Osteoblast (primary cell): ENCODE data around the gene TTC28. TPM values are rescaled to one million over a fixed set of nuclear protein-coding genes. Genes with fewer than 3 reads are reported as not detected.
"Not testable (repeated sequence)": the region's sequence is repeated elsewhere in the genome, so short reads cannot be mapped to it uniquely, and the experiment has no call there.

ENCODE experiments used
- DNase-seq: peaks from one replicate; pipeline ENCODE4 v3.0.0; 2011; ENCODE audit warnings: low spot score, mixed read lengths; ENCODE audit not compliant: insufficient read length; ENCODE audit errors: missing footprints
- H2AFZ ChIP-seq: 2 replicates; pipeline ENCODE4 v1.6.0; 2011; ENCODE audit warnings: mild to moderate bottlenecking, low read length
- H3K27ac ChIP-seq: 2 replicates; pipeline ENCODE4 v1.5.1; 2011; ENCODE audit warnings: mild to moderate bottlenecking, low read depth, low read length, moderate library complexity
- H3K27me3 ChIP-seq: 2 replicates; pipeline ENCODE4 v1.6.0; 2012; ENCODE audit warnings: mild to moderate bottlenecking, control low read depth, inconsistent platforms, low read length, moderate library complexity; ENCODE audit not compliant: insufficient read depth
- H3K36me3 ChIP-seq: 2 replicates; pipeline ENCODE4 v1.5.1; 2011; ENCODE audit warnings: mild to moderate bottlenecking, low read length, control low read depth, moderate library complexity; ENCODE audit not compliant: insufficient read depth
- H3K4me1 ChIP-seq: 2 replicates; pipeline ENCODE4 v1.5.1; 2011; ENCODE audit warnings: mild to moderate bottlenecking, low read length, control low read depth, moderate library complexity; ENCODE audit not compliant: insufficient read depth
- H3K4me2 ChIP-seq: 2 replicates; pipeline ENCODE4 v1.6.0; 2011; ENCODE audit warnings: mild to moderate bottlenecking, low read length; ENCODE audit not compliant: insufficient read depth
- H3K4me3 ChIP-seq: fragments of 200-600 bp; sonication (generic); 3 replicates; pipeline ENCODE4 v1.5.1; 2012; ENCODE audit warnings: mild to moderate bottlenecking, low read length, inconsistent platforms; ENCODE audit not compliant: insufficient read depth
- H3K79me2 ChIP-seq: 2 replicates; pipeline ENCODE4 v1.6.0; 2012; ENCODE audit warnings: mild to moderate bottlenecking, low read length, control low read depth, inconsistent platforms; ENCODE audit not compliant: insufficient read depth
- H3K9me3 ChIP-seq: 2 replicates; pipeline ENCODE4 v1.5.1; 2011; ENCODE audit warnings: low read depth, low read length, control low read depth
- H4K20me1 ChIP-seq: 2 replicates; pipeline ENCODE4 v1.6.0; 2012; ENCODE audit warnings: mild to moderate bottlenecking, low read length, control low read depth; ENCODE audit not compliant: insufficient read depth
- CTCF ChIP-seq: IDR thresholded peaks from 2 replicates; pipeline ENCODE4 v1.5.1; 2011; ENCODE audit warnings: mild to moderate bottlenecking, low read depth, low read length, moderate library complexity; ENCODE audit errors: extremely low read depth
- total RNA-seq: library from RNA; depleted of rRNA; stranded (reverse); fragments of >200 nt; gene quantifications from 2 replicates; pipeline ENCODE4 v1.2.3, GENCODE V29; 2012

The TTC28 gene
- total RNA-seq, 1 donor, result 48.1 TPM

GRCh38 chr22:28064920-28065319 is 614.7 kb downstream of the TTC28 start:
- H3K4me2 ChIP-seq, result no peak overlapping the region
- no peak overlapping the region for H3K4me3 ChIP-seq
- H4K20me1 ChIP-seq, result no peaks in the 10 kb centered on the region
- no peak for TF ChIP-seq CTCF
- no peaks in the 10 kb centered on the region for H3K36me3 ChIP-seq
- peaks cover 18% of the 10 kb centered on the region for H3K4me1 ChIP-seq
- H3K9me3 ChIP-seq, result no peaks in the 10 kb centered on the region
- H2AFZ ChIP-seq, result no peak overlapping the region
- DNase-seq, result no peak
- no peaks in the 10 kb centered on the region for H3K27me3 ChIP-seq
- no peak overlapping the region for H3K27ac ChIP-seq
- no peaks in the 10 kb centered on the region for H3K79me2 ChIP-seq

DNA sequence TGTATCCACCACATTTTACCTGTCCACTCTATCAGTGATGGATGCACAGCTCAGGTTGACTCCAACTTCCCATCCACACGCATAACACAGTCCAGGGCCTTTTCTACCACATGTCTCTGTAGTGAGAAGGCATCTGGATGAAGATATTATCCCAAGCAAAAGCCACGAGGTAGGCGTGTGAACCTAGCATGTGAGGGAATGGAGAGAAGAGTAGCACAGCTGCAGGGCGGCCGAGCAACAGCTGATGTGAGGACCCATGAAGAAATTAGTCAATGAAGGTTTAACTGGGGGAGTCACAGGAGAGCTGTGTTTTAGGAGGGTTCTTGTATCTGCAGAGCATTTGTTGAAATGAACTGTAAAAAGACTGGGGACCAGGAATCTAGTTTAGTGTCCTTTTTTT is 616.0 kb downstream of the TTC28 start:
- Histone ChIP-seq H3K36me3 (no peaks in the 10 kb centered on the region), H4K20me1 (no peaks in the 10 kb centered on the region), H3K4me1 (peaks cover 8% of the 10 kb centered on the region), H3K27me3 (no peaks in the 10 kb centered on the region), H3K9me3 (no peaks in the 10 kb centered on the region), H3K27ac (no peak overlapping the region), H3K4me2 (no peak overlapping the region), H3K4me3 (no peak overlapping the region), H2AFZ (no peak overlapping the region), H3K79me2 (no peaks in the 10 kb centered on the region)
- DNase-seq, result no peak
- TF ChIP-seq CTCF, result no peak

- not testable (repeated sequence) for H3K27me3 ChIP-seq, H3K4me1 ChIP-seq, H2AFZ ChIP-seq, H3K4me3 ChIP-seq, DNase-seq, H3K4me2 ChIP-seq, H4K20me1 ChIP-seq, H3K9me3 ChIP-seq, H3K79me2 ChIP-seq, H3K27ac ChIP-seq, H3K36me3 ChIP-seq
Measured at GRCh38 chr22:28060594-28060993, 619.0 kb downstream of the TTC28 start.

DNA sequence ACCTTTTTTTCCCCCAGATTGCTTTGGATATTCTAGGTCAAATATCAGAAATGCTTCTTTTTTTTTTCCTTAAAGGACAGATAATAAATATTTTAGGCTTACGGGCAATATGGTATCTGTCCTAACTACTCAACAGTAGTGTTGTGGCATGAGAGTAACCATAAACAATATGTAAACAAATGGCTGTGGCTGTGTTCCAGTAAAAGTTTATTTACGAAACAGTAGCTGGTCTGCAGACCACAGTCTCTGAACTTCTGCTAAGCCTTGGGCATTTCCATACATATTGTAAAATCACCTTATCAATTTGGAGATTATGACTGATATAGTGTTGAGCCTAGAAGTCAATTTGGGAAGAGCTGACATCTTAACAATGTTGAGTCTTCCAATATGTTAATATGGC is 621.6 kb downstream of the TTC28 start:
- Histone ChIP-seq H3K27ac (no peak overlapping the region), H3K9me3 (no peaks in the 10 kb centered on the region), H3K4me2 (no peak overlapping the region), H3K4me3 (no peak overlapping the region), H3K79me2 (no peaks in the 10 kb centered on the region), H4K20me1 (no peaks in the 10 kb centered on the region), H2AFZ (no peak overlapping the region), H3K36me3 (no peaks in the 10 kb centered on the region), H3K4me1 (peaks cover 13% of the 10 kb centered on the region), H3K27me3 (no peaks in the 10 kb centered on the region)
- no peak for TF ChIP-seq CTCF
- no peak for DNase-seq

GRCh38 chr22:28054819-28055208 is 624.8 kb downstream of the TTC28 start:
- Histone ChIP-seq H3K27me3 (no peaks in the 10 kb centered on the region), H3K4me2 (no peak overlapping the region), H2AFZ (no peak overlapping the region), H4K20me1 (no peaks in the 10 kb centered on the region), H3K79me2 (no peaks in the 10 kb centered on the region), H3K4me3 (no peak overlapping the region), H3K27ac (no peak overlapping the region), H3K9me3 (no peaks in the 10 kb centered on the region), H3K36me3 (no peaks in the 10 kb centered on the region), H3K4me1 (peaks cover 13% of the 10 kb centered on the region)
- TF ChIP-seq CTCF, result no peak
- no peak for DNase-seq
